CD14-positive monocyte (primary cell): ENCODE results near the gene TSC22D3. TPM values are rescaled to one million over a fixed set of nuclear protein-coding genes. Genes with fewer than 3 reads are reported as not detected.

ENCODE experiments used
- DNase-seq, 3 donors: peaks; one replicate each; pipeline ENCODE4 v3.0.0-alpha.2; 2011 to 2022
- H2AFZ ChIP-seq: 2 replicates; pipeline ENCODE4 v1.6.0; 2012; ENCODE audit warnings: mild to moderate bottlenecking, low read depth, low read length, inconsistent platforms; ENCODE audit not compliant: insufficient read depth, poor library complexity, severe bottlenecking
- H3K27ac ChIP-seq, 2 donors: 1 replicate in 1 of 2; 2 replicates in 1 of 2; pipeline ENCODE4 v1.5.1; 2012 to 2013; ENCODE audit warnings: low read length in 2 of 2, control low read depth in 1 of 2, inconsistent platforms in 1 of 2, low read depth in 1 of 2, mild to moderate bottlenecking in 1 of 2
- H3K27me3 ChIP-seq, 2 donors: one replicate each; pipeline versions ENCODE4 v1.6.0 to v1.6.1; 2011 to 2013; ENCODE audit warnings: low read length in 2 of 2; ENCODE audit not compliant: control insufficient read depth in 2 of 2, insufficient read depth in 2 of 2
- H3K36me3 ChIP-seq, 2 donors: replicated peaks in 1 of 2; 1 replicate in 1 of 2; 2 replicates in 1 of 2; pipeline versions ENCODE4 v1.5.1 to v1.6.1; 2012 to 2013; ENCODE audit warnings: low read length in 2 of 2, control low read depth in 1 of 2, inconsistent platforms in 1 of 2, mild to moderate bottlenecking in 1 of 2; ENCODE audit not compliant: insufficient read depth in 2 of 2, control insufficient read depth in 1 of 2
- H3K4me1 ChIP-seq, 2 donors: 1 replicate in 1 of 2; 2 replicates in 1 of 2; pipeline versions ENCODE4 v1.5.1 to v1.6.1; 2012 to 2013; ENCODE audit warnings: low read length in 2 of 2, control low read depth in 1 of 2, inconsistent platforms in 1 of 2, mild to moderate bottlenecking in 1 of 2, moderate library complexity in 1 of 2; ENCODE audit not compliant: insufficient read depth in 2 of 2, control insufficient read depth in 1 of 2
- H3K4me2 ChIP-seq: replicated peaks from 2 replicates; pipeline ENCODE3; 2012; ENCODE audit warnings: low read length, moderate library complexity, mild to moderate bottlenecking; ENCODE audit not compliant: poor library complexity, severe bottlenecking; ENCODE audit errors: extremely low read depth
- H3K4me3 ChIP-seq, 3 experiments: fragments of 200-600 bp in 1 of 3; sonication (generic) in 1 of 3; replicated peaks in 1 of 3; 1 replicate in 2 of 3; 2 replicates in 1 of 3; pipeline ENCODE4 v1.5.1; 2011 to 2013; ENCODE audit warnings: low read length in 3 of 3, mild to moderate bottlenecking in 3 of 3, control low read depth in 2 of 3, low read depth in 2 of 3, inconsistent platforms in 1 of 3, moderate library complexity in 1 of 3
- H3K79me2 ChIP-seq: 2 replicates; pipeline ENCODE4 v1.6.0; 2012; ENCODE audit warnings: mild to moderate bottlenecking, control low read depth, inconsistent platforms, low read length, moderate library complexity; ENCODE audit not compliant: insufficient read depth
- H3K9ac ChIP-seq: 2 replicates; pipeline ENCODE4 v1.6.0; 2017; ENCODE audit warnings: low read length, mild to moderate bottlenecking; ENCODE audit not compliant: insufficient read depth, poor library complexity, severe bottlenecking
- H3K9me3 ChIP-seq, 2 donors: replicated peaks in 1 of 2; 1 replicate in 1 of 2; 2 replicates in 1 of 2; pipeline versions ENCODE4 v1.5.1 to v1.6.1; 2012 to 2013; ENCODE audit warnings: low read length in 2 of 2, control low read depth in 1 of 2; ENCODE audit not compliant: control insufficient read depth in 1 of 2, insufficient read depth in 1 of 2
- H4K20me1 ChIP-seq: 2 replicates; pipeline ENCODE4 v1.6.0; 2012; ENCODE audit warnings: mild to moderate bottlenecking, low read length, control low read depth, moderate library complexity; ENCODE audit not compliant: insufficient read depth
- H3K27ac Mint-ChIP-seq, 7 donors: one replicate each; pipeline ENCODE4 v1.8.0; 2020; ENCODE audit warnings: mild to moderate bottlenecking in 7 of 7, mixed read lengths in 7 of 7, moderate library complexity in 6 of 7, inconsistent platforms in 2 of 7
- H3K27me3 Mint-ChIP-seq, 3 donors: one replicate each; pipeline ENCODE4 v1.8.0; 2021 to 2022; ENCODE audit warnings: low read depth in 3 of 3, mild to moderate bottlenecking in 3 of 3, mixed read lengths in 3 of 3, moderate library complexity in 3 of 3, inconsistent platforms in 1 of 3
- H3K36me3 Mint-ChIP-seq, 2 donors: one replicate each; pipeline ENCODE4 v1.8.0; 2020; ENCODE audit warnings: mixed read lengths in 2 of 2, inconsistent platforms in 1 of 2, mild to moderate bottlenecking in 1 of 2
- H3K4me1 Mint-ChIP-seq: one replicate; pipeline ENCODE4 v1.8.0; 2020; ENCODE audit warnings: mild to moderate bottlenecking, mixed read lengths
- H3K4me3 Mint-ChIP-seq, 2 donors: one replicate each; pipeline ENCODE4 v1.8.0; 2020; ENCODE audit warnings: mild to moderate bottlenecking in 2 of 2, mixed read lengths in 2 of 2, moderate library complexity in 1 of 2
- H3K9me3 Mint-ChIP-seq, 7 donors: one replicate each; pipeline ENCODE4 v1.8.0; 2020 to 2022; ENCODE audit warnings: mixed read lengths in 7 of 7, mild to moderate bottlenecking in 6 of 7, moderate library complexity in 6 of 7, inconsistent platforms in 2 of 7
- WGBS: methylation state at CpG from one replicate; pipeline ENCODE4 v1.1.5; 2013; ENCODE audit warnings: missing lambda C conversion rate; ENCODE audit not compliant: insufficient coverage; 5-methylcytosine and 5-hydroxymethylcytosine counted together
- intact Hi-C, 2 donors: fragments of 100-400 bp; cut with micrococcal nuclease; formaldehyde crosslinking; loops; one replicate each; pipeline versions ENCODE4 v1.15.0 to v1.15.1; 2023
- polyA plus RNA-seq, 3 donors: library from polyadenylated mRNA; depleted of rRNA in 1 of 3; unstranded in 2 of 3; stranded (reverse) in 1 of 3; fragments of 300-500 nt in 2 of 3; fragments of >200 nt in 1 of 3; fragmentation: Illumina TruSeq in 2 of 3; gene quantifications; 1 replicate in 2 of 3; 2 replicates in 1 of 3; pipeline ENCODE4 v1.2.3, GENCODE V29; 2012 to 2021
- TF ChIP-seq, protein P1 (sequence below): fragments of 200-600 bp; IDR thresholded peaks from one replicate; pipeline ENCODE4 v1.8.0; 2022; ENCODE audit warnings: antibody characterized with exemption, mild to moderate bottlenecking

TSC22D3 gene
- polyA plus RNA-seq, 3 donors, result 171 to 1,562 (median 326) TPM

GRCh38 chrX:107787827-107788226, 12.2 kb upstream of the TSC22D3 start:
- Histone ChIP-seq H3K4me2 (no peak overlapping the region), H3K9ac (no peak overlapping the region), H3K4me3 (no peak overlapping the region), H3K36me3 (no peaks in the 10 kb centered on the region), H2AFZ (no peak overlapping the region), H3K27me3 (peaks cover 0 to 3% of the 10 kb centered on the region in 2 donors), H3K27ac (no peak overlapping the region), H3K79me2 (no peaks in the 10 kb centered on the region), H3K9me3 (no peaks in the 10 kb centered on the region), H3K4me1 (no peaks in the 10 kb centered on the region), H4K20me1 (no peaks in the 10 kb centered on the region)
- Mint-ChIP-seq H3K9me3 (peaks cover 0 to 2% (median 0%) of the 10 kb centered on the region in 7 donors), H3K4me1 (no peaks in the 10 kb centered on the region), H3K27ac (no peak overlapping the region), H3K27me3 (peaks cover 7 to 18% (median 8%) of the 10 kb centered on the region in 3 donors), H3K36me3 (no peaks in the 10 kb centered on the region), H3K4me3 (no peak overlapping the region)
- no CpG with 5 or more reads among the region's 1 CpG for WGBS
- no peak for DNase-seq
- intact Hi-C loops, result no loop called here
- TF ChIP-seq, protein P1, sequence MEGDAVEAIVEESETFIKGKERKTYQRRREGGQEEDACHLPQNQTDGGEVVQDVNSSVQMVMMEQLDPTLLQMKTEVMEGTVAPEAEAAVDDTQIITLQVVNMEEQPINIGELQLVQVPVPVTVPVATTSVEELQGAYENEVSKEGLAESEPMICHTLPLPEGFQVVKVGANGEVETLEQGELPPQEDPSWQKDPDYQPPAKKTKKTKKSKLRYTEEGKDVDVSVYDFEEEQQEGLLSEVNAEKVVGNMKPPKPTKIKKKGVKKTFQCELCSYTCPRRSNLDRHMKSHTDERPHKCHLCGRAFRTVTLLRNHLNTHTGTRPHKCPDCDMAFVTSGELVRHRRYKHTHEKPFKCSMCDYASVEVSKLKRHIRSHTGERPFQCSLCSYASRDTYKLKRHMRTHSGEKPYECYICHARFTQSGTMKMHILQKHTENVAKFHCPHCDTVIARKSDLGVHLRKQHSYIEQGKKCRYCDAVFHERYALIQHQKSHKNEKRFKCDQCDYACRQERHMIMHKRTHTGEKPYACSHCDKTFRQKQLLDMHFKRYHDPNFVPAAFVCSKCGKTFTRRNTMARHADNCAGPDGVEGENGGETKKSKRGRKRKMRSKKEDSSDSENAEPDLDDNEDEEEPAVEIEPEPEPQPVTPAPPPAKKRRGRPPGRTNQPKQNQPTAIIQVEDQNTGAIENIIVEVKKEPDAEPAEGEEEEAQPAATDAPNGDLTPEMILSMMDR, result no peak

DNA sequence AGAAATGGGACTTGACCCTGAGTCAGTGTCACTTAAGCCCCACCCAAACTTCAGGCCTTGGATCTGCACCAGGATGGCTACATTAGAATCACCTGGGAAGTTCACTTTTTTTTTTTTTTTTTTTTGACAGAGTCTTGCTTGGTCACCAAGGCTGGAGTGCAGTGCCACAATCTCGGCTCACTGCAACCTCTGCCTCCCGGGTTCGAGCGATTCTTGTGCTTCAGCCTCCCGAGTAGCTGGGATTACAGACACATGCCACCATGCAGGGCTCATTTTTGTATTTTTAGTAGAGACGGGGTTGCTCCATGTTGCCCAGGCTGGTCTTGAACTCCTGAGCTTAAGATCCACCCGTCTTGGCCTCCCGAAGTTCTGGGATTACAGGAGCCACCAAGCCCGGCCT, 4.9 kb upstream of the TSC22D3 start:
- WGBS, result no CpG with 5 or more reads among the region's 9 CpGs
- no peak overlapping the region for H3K4me3 Mint-ChIP-seq

More for the DNA sequence above, 4.9 kb upstream of the TSC22D3 start:
- Mint-ChIP-seq H3K4me1 (peaks cover 12% of the 10 kb centered on the region), H3K27me3 (peaks cover 12 to 17% (median 15%) of the 10 kb centered on the region in 3 donors), H3K9me3 (peaks cover 0 to 6% (median 0%) of the 10 kb centered on the region in 7 donors), H3K36me3 (peaks cover 0 to 2% of the 10 kb centered on the region in 2 donors), H3K27ac (no peak overlapping the region)
- no peak for DNase-seq
- no peaks in the 10 kb centered on the region for H3K9me3 ChIP-seq
- H3K27me3 ChIP-seq, result peaks cover 3 to 8% of the 10 kb centered on the region in 2 donors
- no peaks in the 10 kb centered on the region for H3K79me2 ChIP-seq
- H2AFZ ChIP-seq, result no peak overlapping the region
- peaks cover 11 to 16% of the 10 kb centered on the region in 2 donors for H3K4me1 ChIP-seq
- no peak overlapping the region for H3K9ac ChIP-seq
- intact Hi-C loops, result no loop called here
- H3K4me2 ChIP-seq, result no peak overlapping the region
- no peak overlapping the region for H3K4me3 ChIP-seq
- H4K20me1 ChIP-seq, result no peaks in the 10 kb centered on the region
- no peaks in the 10 kb centered on the region for H3K36me3 ChIP-seq
- TF ChIP-seq, protein P1, result no peak
- no peak overlapping the region for H3K27ac ChIP-seq
